22Rv1 (cell line): ENCODE measurements around the gene SMIM15.

Experiments used
- H3K27ac ChIP-seq: fragments of 450-650 bp; 2 replicates; pipeline ENCODE4 v1.5.1; 2017
- ZFX ChIP-seq: fragments of 450-650 bp; IDR thresholded peaks from 2 replicates; pipeline ENCODE4 v1.6.1; 2017; ENCODE audit warnings: antibody characterized with exemption, borderline replicate concordance
- TF ChIP-seq, protein P1 (sequence below): fragments of 450-650 bp; IDR thresholded peaks from 2 replicates; pipeline ENCODE4 v1.5.1; 2017; ENCODE audit warnings: mild to moderate bottlenecking

SMIM15 gene

DNA sequence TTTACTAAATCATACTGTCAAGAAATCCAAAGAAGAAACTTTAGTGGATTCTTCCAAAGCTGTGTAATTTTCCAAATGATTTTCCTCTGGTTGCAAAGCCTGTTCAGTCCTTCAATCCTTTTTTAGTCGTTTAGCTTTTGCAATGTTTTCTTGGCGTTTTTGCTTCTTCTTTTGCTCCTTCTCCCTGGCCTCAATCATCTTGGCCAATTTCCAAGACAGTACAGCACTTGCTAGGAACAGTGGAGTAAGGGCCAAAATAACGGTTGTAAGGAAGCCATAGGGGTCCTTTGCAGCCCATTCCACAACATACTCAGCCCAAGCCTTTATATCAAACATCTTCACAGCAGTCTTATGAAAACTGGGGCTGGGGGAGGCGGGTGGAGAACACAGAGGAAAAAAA, 2.4 kb downstream of the SMIM15 start:
- H3K27ac ChIP-seq: no peak overlapping the region
- TF ChIP-seq, protein P1, sequence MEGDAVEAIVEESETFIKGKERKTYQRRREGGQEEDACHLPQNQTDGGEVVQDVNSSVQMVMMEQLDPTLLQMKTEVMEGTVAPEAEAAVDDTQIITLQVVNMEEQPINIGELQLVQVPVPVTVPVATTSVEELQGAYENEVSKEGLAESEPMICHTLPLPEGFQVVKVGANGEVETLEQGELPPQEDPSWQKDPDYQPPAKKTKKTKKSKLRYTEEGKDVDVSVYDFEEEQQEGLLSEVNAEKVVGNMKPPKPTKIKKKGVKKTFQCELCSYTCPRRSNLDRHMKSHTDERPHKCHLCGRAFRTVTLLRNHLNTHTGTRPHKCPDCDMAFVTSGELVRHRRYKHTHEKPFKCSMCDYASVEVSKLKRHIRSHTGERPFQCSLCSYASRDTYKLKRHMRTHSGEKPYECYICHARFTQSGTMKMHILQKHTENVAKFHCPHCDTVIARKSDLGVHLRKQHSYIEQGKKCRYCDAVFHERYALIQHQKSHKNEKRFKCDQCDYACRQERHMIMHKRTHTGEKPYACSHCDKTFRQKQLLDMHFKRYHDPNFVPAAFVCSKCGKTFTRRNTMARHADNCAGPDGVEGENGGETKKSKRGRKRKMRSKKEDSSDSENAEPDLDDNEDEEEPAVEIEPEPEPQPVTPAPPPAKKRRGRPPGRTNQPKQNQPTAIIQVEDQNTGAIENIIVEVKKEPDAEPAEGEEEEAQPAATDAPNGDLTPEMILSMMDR: no peak
- TF ChIP-seq ZFX: no peak

DNA sequence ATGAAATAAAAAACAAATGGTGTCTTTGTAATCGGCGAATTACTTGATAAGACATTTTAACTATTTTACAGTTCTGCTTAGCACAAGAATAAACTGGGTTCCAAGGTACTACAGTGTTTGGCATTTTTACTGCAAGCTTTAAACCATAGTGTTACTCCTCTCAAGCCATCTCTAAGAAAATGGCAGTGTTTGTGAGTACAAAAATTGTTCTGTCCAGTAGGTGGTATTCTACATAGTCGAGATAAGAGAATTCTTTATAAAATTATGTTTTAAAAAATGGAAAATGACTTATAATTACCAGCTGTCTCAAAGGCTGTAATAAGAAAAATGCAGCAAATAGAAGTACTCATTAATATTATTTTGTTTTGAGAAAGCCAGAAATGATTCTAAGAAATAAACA, 3.2 kb downstream of the SMIM15 start:
- H3K27ac ChIP-seq: no peak overlapping the region
- no peak for TF ChIP-seq ZFX
- TF ChIP-seq, protein P1: no peak

- TF ChIP-seq ZFX: no peak
- TF ChIP-seq, protein P1: no peak
- H3K27ac ChIP-seq: no peak overlapping the region
Measured at GRCh38 chr5:61151893-61152292, 10.4 kb downstream of the SMIM15 start.

DNA sequence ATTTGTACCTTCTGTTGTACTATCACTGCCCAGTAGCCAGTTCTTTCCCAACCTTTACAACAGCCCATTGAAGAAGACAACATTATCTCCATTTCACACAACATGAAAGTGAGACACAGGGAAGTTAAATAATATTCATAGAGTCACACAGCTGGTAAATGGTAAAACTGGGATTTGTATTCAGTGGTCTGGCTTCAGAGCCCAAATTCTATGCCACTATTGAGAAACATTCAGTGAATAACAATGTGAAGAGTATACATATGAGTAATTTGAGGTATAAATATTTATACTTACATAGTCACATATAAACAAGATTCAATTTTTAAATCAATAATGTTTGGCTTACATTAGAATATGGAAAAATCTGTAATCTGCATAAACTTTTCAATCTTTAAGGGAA, 13.8 kb downstream of the SMIM15 start:
- TF ChIP-seq, protein P1: no peak
- no peak for TF ChIP-seq ZFX
- no peak overlapping the region for H3K27ac ChIP-seq

DNA sequence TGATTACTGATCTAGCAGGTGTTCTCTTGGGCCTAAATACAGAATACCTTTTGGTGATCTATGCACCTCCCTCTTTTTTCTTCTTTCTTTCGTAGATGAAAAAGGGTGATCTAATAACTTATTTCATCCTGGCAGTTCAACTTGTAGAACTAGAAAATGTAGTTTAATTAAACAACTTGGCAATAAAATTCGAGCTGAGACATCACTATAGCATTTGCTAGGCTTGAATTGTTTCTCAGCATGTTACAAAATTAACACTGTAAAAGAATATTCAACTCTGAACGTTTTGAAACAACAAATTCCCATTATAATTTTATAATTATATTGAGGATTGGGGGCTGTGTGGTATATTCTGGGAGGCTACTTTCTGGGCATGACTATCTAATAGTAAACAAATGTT, 19.5 kb downstream of the SMIM15 start:
- TF ChIP-seq ZFX: no peak
- TF ChIP-seq, protein P1: no peak
- H3K27ac ChIP-seq: no peak overlapping the region

GRCh38 chr5:61142391-61142790, 19.9 kb downstream of the SMIM15 start:
- H3K27ac ChIP-seq: no peak overlapping the region
- TF ChIP-seq ZFX: no peak
- TF ChIP-seq, protein P1: no peak

DNA sequence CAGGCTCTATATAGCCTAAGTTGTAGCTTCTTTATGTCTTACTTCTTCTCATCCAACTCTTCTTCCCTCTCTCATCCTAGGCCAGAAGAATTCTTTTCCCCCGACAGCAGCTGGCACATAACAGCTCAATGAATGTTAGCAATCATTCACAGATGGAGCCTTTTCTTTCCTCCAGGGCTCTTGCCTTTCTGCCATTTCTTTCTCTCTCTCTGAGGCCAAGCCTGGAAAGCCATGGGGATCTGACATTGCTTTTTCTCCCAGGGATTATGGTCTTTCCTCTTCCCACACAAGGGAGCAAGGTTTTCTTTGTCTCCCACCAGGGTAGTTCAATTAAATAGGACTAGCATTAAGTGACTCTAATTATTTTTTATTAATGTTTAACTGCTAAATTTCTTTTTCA, 20.5 kb downstream of the SMIM15 start:
- TF ChIP-seq, protein P1: no peak
- TF ChIP-seq ZFX: no peak
- H3K27ac ChIP-seq: no peak overlapping the region

- TF ChIP-seq ZFX: no peak
- TF ChIP-seq, protein P1: no peak
- no peak overlapping the region for H3K27ac ChIP-seq
Measured at GRCh38 chr5:61139931-61140330, 22.3 kb downstream of the SMIM15 start.
